ENCODE data around the gene EYA2.
"Not testable (repeated sequence)": the region's sequence is repeated elsewhere in the genome, so short reads cannot be mapped to it uniquely, and the experiment has no call there.

EYA2 gene

GRCh38 chr20:46894579-46894958 lies at the start of gene EYA2:
Gene EYA2 (plus strand): TSS chr20:46894843. CDS start chr20:46990011, 95,168 bp downstream.
- no peak for DNase-seq (ENCODE audit: low spot score)

- DNase-seq (ENCODE audit: low spot score): no peak
Measured at GRCh38 chr20:46844965-46845364, 49.7 kb upstream of the EYA2 start.

GRCh38 chr20:46849269-46849668 lies 45.4 kb upstream of the EYA2 start:
- DNase-seq (ENCODE audit: low spot score): no peak

- no peak for DNase-seq (ENCODE audit: low spot score)
Measured at GRCh38 chr20:46849751-46850150, 44.9 kb upstream of the EYA2 start.

- DNase-seq (ENCODE audit: low spot score): no peak
Measured at GRCh38 chr20:46850416-46850815, 44.2 kb upstream of the EYA2 start.

GRCh38 chr20:46850896-46851295 lies 43.7 kb upstream of the EYA2 start:
- no peak for DNase-seq (ENCODE audit: low spot score)

- DNase-seq (ENCODE audit: low spot score): no peak
Measured at GRCh38 chr20:46851746-46852145, 42.9 kb upstream of the EYA2 start.

- DNase-seq (ENCODE audit: low spot score): no peak
Measured at GRCh38 chr20:46852313-46852712, 42.3 kb upstream of the EYA2 start.

GRCh38 chr20:46853926-46854325 lies 40.7 kb upstream of the EYA2 start:
- DNase-seq (ENCODE audit: low spot score): no peak

- no peak for DNase-seq (ENCODE audit: low spot score)
Measured at GRCh38 chr20:46857061-46857831, 37.4 kb upstream of the EYA2 start.

- DNase-seq (ENCODE audit: low spot score): no peak
Measured at GRCh38 chr20:46865824-46866223, 28.8 kb upstream of the EYA2 start.

- peak; percentile 19 for DNase-seq (ENCODE audit: low spot score)
Measured at GRCh38 chr20:46870041-46870440, 24.6 kb upstream of the EYA2 start.

GRCh38 chr20:46872328-46873211 lies 22.1 kb upstream of the EYA2 start:
- DNase-seq (ENCODE audit: low spot score): peak; percentile 38

- DNase-seq (ENCODE audit: low spot score): no peak
Measured at GRCh38 chr20:46875059-46875458, 19.6 kb upstream of the EYA2 start.

GRCh38 chr20:46879386-46879785 lies 15.3 kb upstream of the EYA2 start:
- no peak for DNase-seq (ENCODE audit: low spot score)

- not testable (repeated sequence) for DNase-seq (ENCODE audit: low spot score)
Measured at GRCh38 chr20:46879963-46880362, 14.7 kb upstream of the EYA2 start.

GRCh38 chr20:46883892-46884291 lies 10.8 kb upstream of the EYA2 start:
- DNase-seq (ENCODE audit: low spot score): no peak

- no peak for DNase-seq (ENCODE audit: low spot score)
Measured at GRCh38 chr20:46890682-46891081, 4.0 kb upstream of the EYA2 start.

GRCh38 chr20:46893051-46893450 lies 1.6 kb upstream of the EYA2 start:
- DNase-seq (ENCODE audit: low spot score): no peak

- no peak for DNase-seq (ENCODE audit: low spot score)
Measured at GRCh38 chr20:46893877-46894578, 615 bp upstream of the EYA2 start.

- no peak for DNase-seq (ENCODE audit: low spot score)
Measured at GRCh38 chr20:46894971-46895905, 595 bp downstream of the EYA2 start.

GRCh38 chr20:46895906-46896242 lies 1.2 kb downstream of the EYA2 start:
- no peak for DNase-seq (ENCODE audit: low spot score)

All from RKO (cell line).